Measurements from ENCODE around the gene CS. TPM values are rescaled to one million over a fixed set of nuclear protein-coding genes. Genes with fewer than 3 reads are reported as not detected.

CS gene
- total and polyA plus RNA-seq, 2 of the 4 experiments (the other 2 are of a cell fraction): 139 to 146 TPM

DNA sequence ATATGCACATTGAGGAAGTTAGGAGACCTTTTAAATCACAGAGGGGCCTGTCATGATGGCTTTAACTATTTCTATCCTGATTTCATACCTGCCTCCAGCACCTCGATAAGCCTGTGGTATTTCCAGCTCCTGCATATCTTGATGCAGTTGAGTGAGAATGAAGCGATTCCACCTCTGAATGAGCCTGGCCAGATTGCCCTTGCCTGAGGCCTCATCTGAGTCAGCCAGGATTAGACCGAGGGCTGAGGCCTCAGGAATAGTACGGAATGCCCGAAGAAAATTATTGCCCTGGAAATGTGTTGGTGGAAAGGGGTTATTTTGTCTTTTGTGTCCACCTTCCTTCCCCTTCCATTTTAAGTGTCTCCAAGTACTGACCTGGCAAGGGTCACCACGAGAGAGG is 24.1 kb upstream of the CS start:
- TF ChIP-seq CEBPB (IDR thresholded peaks at IDR 0.05; ENCODE audit: low read depth, low read length) (no peak), USF2 (IDR thresholded peaks at IDR 0.05; ENCODE audit: low read depth, low read length) (no peak), POLR2A (IDR thresholded peaks at IDR 0.05; ENCODE audit: low read depth, low read length) (no peak), FOS (IDR thresholded peaks at IDR 0.05; ENCODE audit: low read depth, low read length) (no peak), MXI1 (IDR thresholded peaks at IDR 0.05; ENCODE audit: borderline replicate concordance, low read depth, low read length) (no peak), MAFK (IDR thresholded peaks at IDR 0.05; ENCODE audit: low read depth, low read length) (no peak), NFE2L2 (IDR thresholded peaks at IDR 0.05; ENCODE audit: low read depth, low read length) (no peak), BHLHE40 (IDR thresholded peaks at IDR 0.05; ENCODE audit: low read depth, low read length) (no peak), RAD21 (IDR thresholded peaks at IDR 0.05; ENCODE audit: low read length) (no peak), CHD1 (IDR thresholded peaks at IDR 0.05; ENCODE audit: low read depth, low read length) (no peak), ELK1 (IDR thresholded peaks at IDR 0.05; ENCODE audit: borderline replicate concordance, low read depth, low read length) (no peak), RFX5 (IDR thresholded peaks at IDR 0.05; ENCODE audit: low read depth, low read length) (no peak), MAZ (IDR thresholded peaks at IDR 0.05; ENCODE audit: borderline replicate concordance, low read depth, low read length) (no peak)
- TF ChIP-seq, protein P1, sequence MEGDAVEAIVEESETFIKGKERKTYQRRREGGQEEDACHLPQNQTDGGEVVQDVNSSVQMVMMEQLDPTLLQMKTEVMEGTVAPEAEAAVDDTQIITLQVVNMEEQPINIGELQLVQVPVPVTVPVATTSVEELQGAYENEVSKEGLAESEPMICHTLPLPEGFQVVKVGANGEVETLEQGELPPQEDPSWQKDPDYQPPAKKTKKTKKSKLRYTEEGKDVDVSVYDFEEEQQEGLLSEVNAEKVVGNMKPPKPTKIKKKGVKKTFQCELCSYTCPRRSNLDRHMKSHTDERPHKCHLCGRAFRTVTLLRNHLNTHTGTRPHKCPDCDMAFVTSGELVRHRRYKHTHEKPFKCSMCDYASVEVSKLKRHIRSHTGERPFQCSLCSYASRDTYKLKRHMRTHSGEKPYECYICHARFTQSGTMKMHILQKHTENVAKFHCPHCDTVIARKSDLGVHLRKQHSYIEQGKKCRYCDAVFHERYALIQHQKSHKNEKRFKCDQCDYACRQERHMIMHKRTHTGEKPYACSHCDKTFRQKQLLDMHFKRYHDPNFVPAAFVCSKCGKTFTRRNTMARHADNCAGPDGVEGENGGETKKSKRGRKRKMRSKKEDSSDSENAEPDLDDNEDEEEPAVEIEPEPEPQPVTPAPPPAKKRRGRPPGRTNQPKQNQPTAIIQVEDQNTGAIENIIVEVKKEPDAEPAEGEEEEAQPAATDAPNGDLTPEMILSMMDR (conservative IDR thresholded peaks at IDR 0.05; ENCODE audit: low read depth, low read length): no peak
- H3K9me3 ChIP-seq (ENCODE audit: control insufficient read depth, insufficient read depth, low read length): no peaks in the 10 kb centered on the region
- H4K20me1 ChIP-seq (ENCODE audit: insufficient read depth, low read length): no peaks in the 10 kb centered on the region
- intact Hi-C loops (cut with micrococcal nuclease) (no loop called here), in situ Hi-C loops (cut with MboI; ENCODE audit: low sequenced_read_pairs) (no loop called here), dilution Hi-C loops (cut with HindIII; ENCODE audit: low sequenced_read_pairs, unreplicated experiment) (no loop called here)
- H3K36me3 ChIP-seq (ENCODE audit: control insufficient read depth, insufficient read depth, low read length): peaks cover 38% of the 10 kb centered on the region
- H4K5ac ChIP-seq (ENCODE audit: low read depth, low read length): no peak overlapping the region
- H3K9me1 ChIP-seq (ENCODE audit: insufficient read depth, low read length): no peaks in the 10 kb centered on the region
- no TSS peak for BruUV-seq (replicated peaks)
- H2AK5ac ChIP-seq (ENCODE audit: low read depth, low read length): no peak overlapping the region
- DNase-seq (no peak), ATAC-seq (ENCODE audit: low read depth) (no peak)
- H2BK120ac ChIP-seq (ENCODE audit: low read depth, low read length): no peak overlapping the region
- no peak overlapping the region for H3K27ac ChIP-seq (ENCODE audit: insufficient read depth, low read length)
- no peak overlapping the region for H3K18ac ChIP-seq (ENCODE audit: low read depth, low read length)
- H3K79me1 ChIP-seq (ENCODE audit: low read depth in 1 of 2, low read length in 2 of 2): no peaks in the 10 kb centered on the region
- H2BK15ac ChIP-seq (ENCODE audit: low read depth, low read length): no peak overlapping the region
- POLR2A ChIA-PET (ENCODE audit: unreplicated experiment): interaction anchor here (1.2 kb wide), 1 partner anchor 10 kb away, joined by 4 read pairs; the partner anchor contains the start of gene PAN2
- no peak overlapping the region for H3K14ac ChIP-seq (replicated peaks; ENCODE audit: low read depth, low read length)
- no peak overlapping the region for H4K8ac ChIP-seq (ENCODE audit: low read depth in 2 of 2, low read length in 2 of 2)
- no peak overlapping the region for H3K4me3 ChIP-seq (ENCODE audit: insufficient read depth, low read depth, low read length)
- H3K27me3 ChIP-seq (ENCODE audit: control insufficient read depth, insufficient read depth, low read length): no peaks in the 10 kb centered on the region
- no peak overlapping the region for H2BK20ac ChIP-seq (ENCODE audit: low read depth, low read length)
- no peak overlapping the region for H3K4ac ChIP-seq (ENCODE audit: low read depth, low read length)
- no peak overlapping the region for H3K56ac ChIP-seq (ENCODE audit: extremely low read depth, insufficient read depth, low read length)
- H3K9ac ChIP-seq (ENCODE audit: low read depth, low read length): no peak overlapping the region
- CTCF ChIA-PET: no interaction called here
- no peak overlapping the region for H3K4me2 ChIP-seq (ENCODE audit: low read depth, low read length)
- H4K91ac ChIP-seq (ENCODE audit: insufficient read depth, low read depth, low read length): no peak overlapping the region
- 100% methylated on average over 1 of the region's 6 CpGs; no CpG with 5 or more reads in 1 of the 2 experiments for WGBS, 2 experiments (ENCODE audit: extremely low coverage in 2 of 2, insufficient read length in 1 of 2)
- no peak overlapping the region for H2AK9ac ChIP-seq (replicated peaks; ENCODE audit: low read depth, low read length, poor library complexity)
- H3K23ac ChIP-seq (ENCODE audit: low read depth, low read length): no peak overlapping the region
- H3K4me1 ChIP-seq (ENCODE audit: control insufficient read depth, insufficient read depth, low read length): no peaks in the 10 kb centered on the region
- no peak overlapping the region for H2BK5ac ChIP-seq (ENCODE audit: low read depth, low read length, poor library complexity, severe bottlenecking)
- H2AFZ ChIP-seq (replicated peaks; ENCODE audit: low read length, poor library complexity): no peak overlapping the region
